ENCODE measurements around the gene MC3R.
"Not testable (repeated sequence)": the region's sequence is repeated elsewhere in the genome, so short reads cannot be mapped to it uniquely, and the experiment has no call there.

Gene MC3R

DNA sequence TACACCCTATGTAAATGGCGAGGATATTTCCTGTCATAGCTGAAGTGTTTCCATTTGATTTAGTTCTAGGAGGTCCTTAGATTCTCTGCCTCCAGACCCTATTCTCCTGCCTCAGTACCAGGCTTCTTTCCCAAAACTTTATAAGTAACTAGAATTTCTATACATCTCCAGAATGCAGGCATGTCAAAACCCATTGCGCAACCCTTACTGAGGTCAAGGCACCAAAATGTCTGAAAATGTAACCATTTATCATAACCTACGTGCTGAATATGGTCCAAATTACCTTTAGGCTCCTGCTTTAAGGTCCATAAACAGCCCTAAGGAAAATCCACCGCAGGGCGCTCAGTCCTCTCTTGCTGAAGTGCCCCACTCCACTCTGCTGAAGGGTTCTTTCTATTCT lies 37.5 kb upstream of the MC3R start:
- TF ChIP-seq, protein P1, sequence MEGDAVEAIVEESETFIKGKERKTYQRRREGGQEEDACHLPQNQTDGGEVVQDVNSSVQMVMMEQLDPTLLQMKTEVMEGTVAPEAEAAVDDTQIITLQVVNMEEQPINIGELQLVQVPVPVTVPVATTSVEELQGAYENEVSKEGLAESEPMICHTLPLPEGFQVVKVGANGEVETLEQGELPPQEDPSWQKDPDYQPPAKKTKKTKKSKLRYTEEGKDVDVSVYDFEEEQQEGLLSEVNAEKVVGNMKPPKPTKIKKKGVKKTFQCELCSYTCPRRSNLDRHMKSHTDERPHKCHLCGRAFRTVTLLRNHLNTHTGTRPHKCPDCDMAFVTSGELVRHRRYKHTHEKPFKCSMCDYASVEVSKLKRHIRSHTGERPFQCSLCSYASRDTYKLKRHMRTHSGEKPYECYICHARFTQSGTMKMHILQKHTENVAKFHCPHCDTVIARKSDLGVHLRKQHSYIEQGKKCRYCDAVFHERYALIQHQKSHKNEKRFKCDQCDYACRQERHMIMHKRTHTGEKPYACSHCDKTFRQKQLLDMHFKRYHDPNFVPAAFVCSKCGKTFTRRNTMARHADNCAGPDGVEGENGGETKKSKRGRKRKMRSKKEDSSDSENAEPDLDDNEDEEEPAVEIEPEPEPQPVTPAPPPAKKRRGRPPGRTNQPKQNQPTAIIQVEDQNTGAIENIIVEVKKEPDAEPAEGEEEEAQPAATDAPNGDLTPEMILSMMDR (IDR thresholded peaks at IDR 0.05; ENCODE audit: extremely low read depth, missing control alignments), result no peak
- DNase-seq (ENCODE audit: low spot score), result no peak

DNA sequence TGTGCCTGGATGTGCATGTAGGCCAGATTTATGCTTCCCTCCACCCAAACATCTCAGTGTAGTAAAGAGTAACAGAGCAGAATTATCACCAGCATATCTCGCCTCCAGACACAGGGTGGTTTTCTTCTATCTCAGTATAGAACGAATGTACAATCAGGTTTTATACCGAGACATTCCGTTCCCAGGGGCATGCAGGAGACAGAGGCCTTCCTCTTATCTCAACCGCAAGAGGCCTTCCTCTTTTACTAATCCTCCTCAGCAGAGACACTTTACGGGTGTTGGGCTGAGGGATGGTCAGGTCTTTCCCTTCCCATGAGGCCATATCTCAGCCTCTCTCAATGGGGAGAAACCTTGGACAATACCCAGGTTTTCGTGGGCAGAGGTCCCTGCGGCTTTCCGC lies 36.4 kb upstream of the MC3R start:
- DNase-seq (ENCODE audit: low spot score), result no peak
- TF ChIP-seq, protein P1 (IDR thresholded peaks at IDR 0.05; ENCODE audit: extremely low read depth, missing control alignments), result no peak

DNA sequence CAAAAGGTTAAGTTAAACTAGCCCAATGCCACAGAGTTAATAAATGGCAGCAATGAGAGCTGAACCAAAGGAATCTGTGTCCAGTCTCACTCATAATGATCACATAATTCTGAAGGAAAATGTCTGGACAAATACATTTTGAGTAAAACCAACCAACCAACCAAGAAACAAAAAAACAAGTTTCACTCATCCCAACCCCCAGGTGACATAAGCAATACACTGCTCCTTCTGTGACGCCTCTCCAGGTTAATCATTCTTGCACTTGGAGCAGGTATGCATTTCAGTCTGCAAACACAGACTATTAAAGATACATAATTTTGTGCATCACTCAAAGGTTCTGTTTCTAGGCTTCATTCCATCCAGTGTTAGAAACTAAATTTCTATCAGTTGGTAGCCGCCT lies 35.2 kb upstream of the MC3R start:
- TF ChIP-seq, protein P1 (IDR thresholded peaks at IDR 0.05; ENCODE audit: extremely low read depth, missing control alignments), result no peak
- DNase-seq (ENCODE audit: low spot score), result no peak

DNA sequence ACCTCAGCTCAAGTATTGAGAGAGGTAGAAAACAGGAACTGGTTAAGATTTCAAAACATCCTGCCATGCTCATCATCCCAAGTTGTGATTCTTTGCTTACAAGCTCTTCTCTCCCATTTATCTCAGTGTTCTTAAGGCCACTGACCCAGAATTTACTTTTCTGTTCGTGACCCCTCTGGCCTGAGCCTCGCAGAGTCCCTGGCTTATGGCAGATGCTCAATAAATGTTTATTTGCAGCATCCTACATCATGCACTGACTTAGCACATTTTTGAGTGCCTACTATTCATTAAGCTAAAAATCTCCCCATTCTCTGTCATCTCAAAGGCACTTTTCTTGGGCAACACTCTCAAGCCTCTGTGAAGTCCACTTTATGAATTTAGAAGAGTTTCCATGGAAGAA lies 33.4 kb upstream of the MC3R start:
- TF ChIP-seq, protein P1 (IDR thresholded peaks at IDR 0.05; ENCODE audit: extremely low read depth, missing control alignments), result no peak
- DNase-seq (ENCODE audit: low spot score), result no peak

DNA sequence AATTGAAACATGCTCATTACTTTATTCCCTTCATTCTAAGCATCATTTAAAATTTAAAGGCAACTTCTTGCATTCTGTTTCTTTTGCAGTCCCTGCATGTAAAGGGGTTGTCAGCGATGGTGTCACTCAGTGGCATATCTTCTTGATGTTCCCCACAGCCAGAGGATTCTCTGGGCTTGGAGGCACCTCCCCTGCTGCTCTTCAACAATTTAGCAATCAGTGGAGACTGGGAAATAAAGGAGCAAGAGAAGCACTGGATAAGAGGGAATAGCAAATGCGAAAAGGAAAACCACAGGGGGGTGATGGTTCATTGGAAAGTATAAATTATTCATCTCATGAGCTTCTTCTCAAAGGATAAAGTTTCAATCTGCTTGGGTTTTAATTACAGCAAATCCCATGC lies 30.7 kb upstream of the MC3R start:
- TF ChIP-seq, protein P1 (IDR thresholded peaks at IDR 0.05; ENCODE audit: extremely low read depth, missing control alignments), result no peak
- DNase-seq (ENCODE audit: low spot score), result no peak

DNA sequence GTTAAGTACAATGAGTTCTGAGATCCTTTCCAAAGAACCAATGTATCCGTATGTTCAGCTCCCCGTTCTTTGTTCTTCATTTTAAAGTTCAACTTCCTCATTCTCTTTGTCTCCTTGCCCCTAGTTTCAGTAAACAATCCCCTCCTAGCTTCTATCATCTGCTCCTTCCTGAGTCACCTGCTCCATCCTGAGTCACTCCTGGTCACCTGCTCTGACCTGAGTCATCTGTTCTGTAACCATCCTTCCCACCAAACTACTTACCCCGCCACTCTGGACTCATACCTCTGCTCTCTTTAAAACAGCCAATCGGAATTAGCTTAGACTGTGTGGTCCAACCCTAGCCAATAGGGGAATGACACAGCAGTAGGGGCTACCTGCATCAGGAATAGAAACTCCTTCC lies 27.3 kb upstream of the MC3R start:
- not testable (repeated sequence) for DNase-seq (ENCODE audit: low spot score)

DNA sequence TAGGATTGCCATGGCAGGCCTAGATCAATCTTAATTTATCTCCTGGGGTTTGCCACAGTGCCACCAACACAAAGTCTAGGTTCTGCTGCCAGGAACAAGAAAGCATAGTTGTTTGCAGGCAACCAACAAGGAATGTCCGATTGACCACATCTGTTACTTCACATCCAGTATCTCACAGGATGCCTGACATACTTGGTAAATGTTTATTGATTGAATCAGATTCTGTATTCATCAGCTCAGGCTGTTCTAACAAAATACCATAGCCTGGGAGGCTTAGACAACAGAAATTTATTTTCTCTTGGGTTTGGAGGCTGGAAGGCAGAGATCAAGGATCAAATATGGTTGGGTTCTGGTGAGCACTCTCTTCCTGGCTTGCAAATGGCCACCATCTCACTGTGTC lies 26.3 kb upstream of the MC3R start:
- no peak for DNase-seq (ENCODE audit: low spot score)
- TF ChIP-seq, protein P1 (IDR thresholded peaks at IDR 0.05; ENCODE audit: extremely low read depth, missing control alignments), result no peak

DNA sequence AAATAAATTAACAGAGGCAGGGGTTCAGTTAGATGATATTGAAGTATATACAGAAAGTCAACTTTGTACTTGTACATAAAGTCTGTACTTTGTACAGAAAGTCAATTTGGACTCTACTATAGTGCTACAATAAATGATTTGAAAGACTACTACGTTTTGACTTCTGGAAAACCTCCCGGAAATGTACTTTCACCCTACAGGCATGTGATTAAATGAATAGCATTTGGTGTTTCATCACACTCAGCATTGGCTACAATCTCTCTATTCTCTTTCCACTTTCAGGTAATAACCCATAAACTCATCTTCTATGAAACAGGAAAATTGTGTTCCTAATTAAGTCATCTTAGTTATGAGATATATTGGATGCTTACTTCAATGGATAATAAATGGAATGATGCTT lies 25.6 kb upstream of the MC3R start:
- TF ChIP-seq, protein P1 (IDR thresholded peaks at IDR 0.05; ENCODE audit: extremely low read depth, missing control alignments), result no peak
- DNase-seq (ENCODE audit: low spot score), result no peak
